NCI-H2196 (cell line): ENCODE data around the gene FAM89A.
"Not testable (repeated sequence)": the region's sequence is repeated elsewhere in the genome, so short reads cannot be mapped to it uniquely, and the experiment has no call there.

Experiments
- DNase-seq: peaks from one replicate; lab custom pipeline; 2025; ENCODE audit not compliant: unreplicated experiment; lab: John Stamatoyannopoulos, UW

The FAM89A gene

DNA sequence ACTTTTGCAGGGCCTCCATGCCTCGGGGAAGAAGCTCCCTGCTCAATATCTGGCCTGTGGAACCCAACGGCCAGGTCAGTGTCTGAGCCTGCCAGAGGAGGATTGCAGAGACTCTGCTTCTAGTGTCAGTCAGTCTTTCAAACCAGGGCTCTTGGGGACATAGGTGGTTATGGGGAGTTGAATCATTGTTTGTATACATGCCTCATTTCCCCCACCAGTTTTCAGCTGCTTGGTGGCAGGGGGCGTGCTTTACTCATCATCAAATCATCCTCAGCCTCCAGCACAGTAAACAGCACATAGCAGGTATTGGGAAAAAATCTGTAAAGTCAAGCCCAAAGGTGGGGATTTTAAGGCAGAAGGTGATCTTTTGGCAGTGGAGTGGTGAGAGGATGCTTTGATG is 17.4 kb upstream of the FAM89A start:
- DNase-seq, result no peak

DNA sequence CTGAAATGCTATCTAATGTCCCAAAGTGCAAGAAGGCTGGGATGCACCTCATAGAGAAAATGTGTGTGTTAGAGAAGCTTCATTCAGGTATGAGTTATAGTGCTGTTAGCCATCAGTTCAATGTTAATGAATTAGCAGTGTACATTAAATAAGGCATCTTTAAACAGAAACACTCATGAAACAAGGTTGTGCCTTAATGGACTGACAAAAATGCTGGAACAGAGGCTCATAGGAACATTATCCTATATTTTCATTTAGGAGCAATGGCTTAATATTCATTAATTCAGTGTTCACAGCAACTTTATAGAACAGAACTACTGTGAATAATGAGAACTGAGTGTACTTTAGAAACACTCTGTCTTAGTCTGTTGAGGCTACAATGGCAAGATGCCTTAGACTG is 15.2 kb upstream of the FAM89A start:
- DNase-seq, result no peak

DNA sequence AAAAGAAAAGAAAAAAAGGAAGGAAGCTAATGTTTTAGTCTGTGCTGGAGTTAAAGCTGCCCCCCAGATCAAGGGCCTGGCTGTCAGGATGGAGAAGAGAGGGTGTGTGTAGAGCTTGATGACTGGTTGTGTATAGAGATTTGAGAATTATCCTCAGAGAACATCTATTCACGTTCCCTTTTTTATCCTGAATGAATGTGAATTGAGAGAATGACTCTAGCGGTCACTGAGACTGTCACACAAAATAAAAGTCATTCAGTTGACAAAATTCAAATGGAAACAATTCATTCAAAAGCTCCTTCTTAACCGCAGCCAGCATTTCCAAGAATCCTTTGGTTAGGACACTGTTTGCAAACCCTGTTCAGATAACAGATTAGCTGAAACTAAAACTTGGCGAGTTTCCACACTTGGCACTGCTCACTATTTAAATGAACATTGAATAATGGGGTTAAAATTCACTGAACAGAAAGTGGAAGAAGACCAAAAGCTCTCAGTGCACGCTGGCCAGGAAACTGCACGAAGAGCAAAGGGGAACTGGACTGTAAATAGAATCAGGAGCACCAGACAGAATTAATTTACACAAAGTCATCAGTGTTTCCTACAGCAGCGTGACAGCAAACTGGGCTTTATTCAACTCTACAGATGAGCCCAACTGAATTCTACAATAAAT is 13.6 kb upstream of the FAM89A start:
- peak; percentile 87 for DNase-seq

DNA sequence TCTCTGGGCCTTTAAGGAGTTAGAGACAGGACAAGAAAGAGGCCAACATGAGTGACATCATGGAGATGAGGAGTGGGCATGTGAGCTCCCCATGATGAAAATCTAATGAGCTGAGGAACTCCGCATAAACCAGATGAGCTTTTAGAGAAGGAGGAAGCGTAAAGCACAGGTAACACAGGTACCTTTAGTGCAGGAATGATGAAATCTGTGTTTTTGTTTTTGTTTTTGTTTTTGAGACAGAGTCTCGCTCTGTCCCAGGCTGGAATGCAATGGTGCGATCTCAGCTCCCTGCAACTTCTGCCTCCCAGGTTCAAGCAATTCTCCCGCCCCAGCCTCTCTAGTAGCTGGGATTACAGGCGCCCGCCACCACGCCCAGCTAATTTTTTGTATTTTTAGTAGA is 12.7 kb upstream of the FAM89A start:
- DNase-seq, result no peak

DNA sequence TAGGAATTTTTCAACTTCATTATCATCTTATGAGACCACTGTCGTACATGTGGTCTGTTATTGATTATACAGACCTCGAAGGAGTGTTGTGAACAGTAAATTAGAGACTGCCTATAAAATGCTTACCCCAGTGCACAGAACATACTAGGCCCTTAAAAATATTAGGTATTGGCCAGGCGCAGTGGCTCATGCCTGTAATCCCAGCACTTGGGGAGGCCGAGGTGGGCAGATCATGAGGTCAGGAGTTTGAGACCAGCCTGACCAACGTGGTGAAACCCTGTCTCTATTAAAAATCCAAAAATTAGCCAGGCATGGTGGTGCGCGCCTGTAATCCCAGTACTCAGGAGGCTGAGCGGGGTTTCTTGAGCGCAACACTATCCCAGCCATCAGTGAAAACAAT is 10.9 kb upstream of the FAM89A start:
- not testable (repeated sequence) for DNase-seq

DNA sequence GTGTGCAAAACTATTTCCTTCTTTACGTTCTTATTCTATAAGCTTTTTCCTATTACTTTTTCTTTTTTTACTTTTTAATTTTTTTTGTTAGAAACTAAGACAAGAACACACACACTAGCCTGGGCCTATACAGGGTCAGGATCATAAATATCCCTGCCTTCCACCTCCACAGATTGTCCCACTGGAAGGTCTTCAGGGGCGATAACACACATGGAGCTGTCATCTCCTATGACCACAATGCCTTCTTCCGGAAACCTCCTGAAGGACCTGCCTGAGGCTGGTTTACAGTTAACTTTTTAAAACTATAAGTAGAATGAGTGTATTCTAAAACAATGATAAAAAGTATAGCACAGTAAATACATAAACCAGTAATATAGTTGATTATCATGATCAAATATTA is 10.3 kb upstream of the FAM89A start:
- DNase-seq, result no peak

DNA sequence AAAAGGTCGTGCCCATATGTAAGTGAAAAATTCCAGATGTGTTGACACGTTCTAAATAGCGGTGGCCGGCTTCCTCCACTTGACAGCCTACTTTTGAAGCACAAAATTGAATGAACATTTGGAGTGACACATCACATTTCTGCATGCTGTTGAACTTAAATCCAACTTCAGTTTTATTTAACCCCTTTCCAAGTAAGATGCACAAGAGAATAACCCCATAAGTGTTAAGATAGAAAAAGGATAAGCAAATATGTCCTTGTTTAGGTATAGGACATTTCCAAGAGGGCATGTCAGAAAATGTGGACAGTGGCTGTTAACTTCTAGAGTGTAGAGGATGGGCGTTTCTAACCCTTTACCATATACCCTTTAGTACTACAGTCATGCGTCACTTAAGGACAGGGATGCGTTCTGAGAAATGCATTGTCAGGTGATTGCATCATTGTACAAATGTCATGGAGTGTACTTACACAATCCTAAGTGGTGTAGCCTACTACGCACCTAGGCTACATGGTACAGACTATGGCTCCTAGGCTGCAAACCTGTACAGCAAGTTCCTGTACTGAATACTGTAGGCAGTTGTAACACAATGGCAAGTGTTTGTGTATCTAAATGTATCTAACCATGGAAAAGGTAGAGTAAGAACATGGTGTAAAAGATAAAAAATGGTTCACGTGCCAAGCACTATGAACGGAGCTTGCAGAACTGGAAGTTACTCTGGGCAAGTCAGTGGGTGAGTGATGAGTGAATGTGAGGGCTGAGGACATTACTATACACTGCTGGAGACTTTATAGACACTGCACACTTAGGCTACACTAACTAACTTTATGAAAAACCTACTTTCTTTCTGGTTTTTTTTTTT is 9.3 kb upstream of the FAM89A start:
- DNase-seq, result no peak

DNA sequence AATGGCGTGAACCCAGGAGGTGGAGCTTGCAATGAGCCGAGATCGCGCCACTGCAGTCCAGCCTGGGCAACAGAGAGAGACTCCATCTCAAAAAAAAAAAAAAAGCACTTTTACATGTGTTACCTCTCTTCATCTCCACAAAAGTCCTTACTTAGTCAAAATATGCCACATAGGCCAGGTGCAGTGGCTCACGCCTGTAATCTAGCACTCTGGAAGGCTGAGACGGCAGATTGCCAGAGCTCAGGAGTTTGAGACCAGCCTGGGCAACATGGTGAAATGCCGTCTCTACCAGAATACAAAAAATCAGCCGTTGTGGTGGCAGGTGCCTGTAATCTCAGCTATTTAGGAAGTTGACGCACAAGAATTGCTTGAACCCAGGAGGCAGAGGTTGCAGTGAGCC is 8.4 kb upstream of the FAM89A start:
- not testable (repeated sequence) for DNase-seq

DNA sequence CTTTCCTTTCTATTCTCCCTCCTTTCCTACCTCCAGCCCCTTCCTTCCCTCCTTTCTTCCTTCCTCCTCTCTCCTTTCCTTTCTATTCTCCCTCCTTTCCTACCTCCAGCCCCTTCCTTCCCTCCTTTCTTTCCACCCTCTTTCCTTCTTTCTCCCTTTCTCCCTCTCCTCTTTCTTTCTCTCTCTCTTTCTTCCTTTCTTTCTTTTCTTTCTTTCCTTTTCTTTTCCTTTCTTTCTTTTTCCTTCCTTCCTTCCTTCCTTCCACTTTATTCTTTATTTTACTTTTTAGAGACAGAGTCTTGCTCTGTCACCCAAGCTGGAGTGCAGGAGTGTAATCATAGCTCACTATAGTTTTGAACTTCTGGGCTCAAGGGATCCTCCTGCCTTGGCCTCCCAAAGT is 7.5 kb upstream of the FAM89A start:
- not testable (repeated sequence) for DNase-seq

DNA sequence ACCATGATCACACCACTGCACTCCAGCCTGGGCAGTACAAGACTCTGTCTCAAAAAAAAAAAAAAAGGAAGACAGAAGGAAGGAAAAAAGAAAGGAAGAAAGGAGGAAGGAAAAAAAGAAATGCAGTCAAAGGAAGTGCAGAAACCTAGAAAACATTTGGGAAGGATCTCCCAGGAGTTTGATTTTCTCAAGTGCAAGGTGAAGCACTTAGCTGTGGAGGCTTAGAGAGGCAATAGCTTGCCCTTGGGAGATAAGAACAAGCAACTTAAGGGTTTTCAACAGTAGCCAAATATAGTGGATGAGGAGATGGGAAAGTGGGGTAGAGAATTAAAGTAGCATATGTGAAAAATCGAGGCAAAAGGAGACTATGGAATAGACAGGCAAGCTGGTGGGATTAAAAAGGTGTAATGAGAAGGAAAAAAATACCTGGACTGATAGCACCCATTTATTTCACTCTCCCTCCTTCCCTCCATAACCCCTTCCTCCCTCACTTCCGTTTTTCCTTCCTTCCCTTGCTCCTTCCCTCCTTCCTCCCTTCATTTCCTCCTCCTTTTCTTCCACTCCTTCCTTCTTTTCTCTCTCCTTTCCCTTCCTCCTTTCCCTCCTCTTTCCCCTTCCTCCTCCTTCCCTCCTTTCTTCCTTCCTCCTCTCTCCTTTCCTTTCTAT is 6.8 kb upstream of the FAM89A start:
- no peak for DNase-seq

DNA sequence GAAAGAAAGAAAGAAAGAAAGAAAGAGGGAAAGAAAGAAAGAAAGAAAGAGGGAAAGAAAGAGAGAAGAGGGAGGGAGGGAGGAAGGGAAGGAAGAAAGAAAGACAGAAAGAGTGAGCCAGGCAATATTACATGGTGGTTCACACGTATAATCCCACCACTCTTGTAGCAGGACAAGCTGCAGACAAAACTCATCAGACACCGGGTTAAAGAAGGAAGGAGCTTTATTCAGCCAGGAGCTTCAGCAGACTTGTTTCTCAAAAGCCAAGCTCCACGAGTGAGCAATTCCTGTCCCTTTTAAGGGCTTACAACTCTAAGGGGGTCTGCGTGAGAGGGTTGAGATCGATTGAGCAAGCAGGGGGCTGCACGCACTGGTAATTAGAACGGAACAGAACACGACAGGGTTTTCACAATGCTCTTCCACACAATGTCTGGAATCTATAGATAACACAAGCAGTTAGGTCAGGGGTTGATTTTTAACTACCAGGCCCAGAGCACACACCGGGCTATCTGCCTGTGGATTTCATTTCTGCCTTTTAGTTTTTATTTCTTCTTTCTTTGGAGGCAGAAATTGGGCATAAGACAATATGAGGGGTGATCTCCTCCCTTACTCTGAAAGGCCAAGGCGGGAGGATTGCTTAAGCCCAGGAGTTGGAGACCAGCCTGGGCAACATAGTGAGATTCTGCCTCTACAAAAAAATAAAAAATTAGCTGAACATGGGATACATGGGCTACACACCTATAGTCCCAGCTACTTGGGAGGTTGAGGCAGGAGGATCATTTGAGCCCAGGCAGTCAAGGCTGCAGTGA is 6.1 kb upstream of the FAM89A start:
- not testable (repeated sequence) for DNase-seq

DNA sequence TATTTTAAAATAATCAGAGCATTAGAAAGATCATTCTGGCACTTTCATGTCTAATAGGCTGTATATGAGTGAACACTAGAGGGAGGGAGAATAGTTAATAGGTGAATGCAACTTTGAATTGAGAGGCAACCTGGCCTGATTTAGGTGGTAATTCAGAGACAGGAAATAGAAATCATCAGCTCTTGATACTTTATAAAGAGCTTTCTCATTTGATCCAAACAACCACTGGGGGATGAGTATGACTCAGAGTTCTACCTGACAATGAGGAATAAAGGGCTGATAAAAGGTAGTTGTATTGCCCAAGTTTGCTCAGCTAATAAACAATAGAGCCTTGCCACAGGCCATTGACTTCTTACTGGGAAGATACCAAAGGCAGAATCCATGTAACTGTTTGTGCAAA is 5.2 kb upstream of the FAM89A start:
- no peak for DNase-seq

DNA sequence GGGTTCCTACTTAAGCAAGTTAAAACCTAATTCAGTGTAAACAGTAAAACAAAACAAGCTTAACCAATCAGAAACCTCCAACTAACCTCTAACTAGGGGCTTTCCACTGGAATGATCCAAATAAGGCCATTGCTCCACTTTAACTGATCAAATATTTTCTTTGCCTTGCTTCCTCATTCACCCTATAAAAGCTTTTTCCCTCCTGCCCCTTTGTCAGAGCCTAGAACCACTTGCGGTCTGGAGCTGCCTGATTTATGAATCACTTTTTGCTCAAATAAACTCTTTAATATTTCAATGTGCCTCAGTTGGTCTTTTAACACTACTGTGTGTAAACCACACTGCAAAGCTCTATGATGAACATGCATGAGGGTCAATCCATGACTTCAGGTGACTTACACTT is 4.5 kb upstream of the FAM89A start:
- DNase-seq, result no peak

DNA sequence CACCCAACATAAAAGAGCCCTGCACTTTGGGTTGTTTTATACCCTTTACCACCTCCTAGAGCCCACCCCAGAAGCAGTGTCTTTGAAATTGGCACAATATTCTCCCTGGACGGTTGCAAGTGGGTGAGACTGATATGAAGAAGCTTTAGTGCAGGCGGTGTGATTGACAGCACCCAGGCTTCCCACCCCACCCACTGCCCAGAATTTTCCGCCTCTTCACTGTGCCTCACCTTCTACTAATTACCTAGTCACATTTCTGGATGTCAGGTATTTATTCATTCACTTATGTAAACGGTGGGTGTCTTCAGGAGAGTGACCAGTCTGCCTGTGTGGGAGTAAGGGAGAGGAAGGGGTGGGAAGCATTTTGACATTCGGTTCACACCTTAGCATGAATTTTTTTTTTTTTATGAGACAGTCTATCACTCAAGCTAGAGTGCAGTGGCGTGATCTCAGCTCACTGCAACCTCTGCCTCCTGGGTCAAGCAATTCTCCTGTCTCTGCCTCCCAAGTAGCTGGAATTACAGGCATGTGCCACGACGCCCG is 1.7 kb upstream of the FAM89A start:
- no peak for DNase-seq

DNA sequence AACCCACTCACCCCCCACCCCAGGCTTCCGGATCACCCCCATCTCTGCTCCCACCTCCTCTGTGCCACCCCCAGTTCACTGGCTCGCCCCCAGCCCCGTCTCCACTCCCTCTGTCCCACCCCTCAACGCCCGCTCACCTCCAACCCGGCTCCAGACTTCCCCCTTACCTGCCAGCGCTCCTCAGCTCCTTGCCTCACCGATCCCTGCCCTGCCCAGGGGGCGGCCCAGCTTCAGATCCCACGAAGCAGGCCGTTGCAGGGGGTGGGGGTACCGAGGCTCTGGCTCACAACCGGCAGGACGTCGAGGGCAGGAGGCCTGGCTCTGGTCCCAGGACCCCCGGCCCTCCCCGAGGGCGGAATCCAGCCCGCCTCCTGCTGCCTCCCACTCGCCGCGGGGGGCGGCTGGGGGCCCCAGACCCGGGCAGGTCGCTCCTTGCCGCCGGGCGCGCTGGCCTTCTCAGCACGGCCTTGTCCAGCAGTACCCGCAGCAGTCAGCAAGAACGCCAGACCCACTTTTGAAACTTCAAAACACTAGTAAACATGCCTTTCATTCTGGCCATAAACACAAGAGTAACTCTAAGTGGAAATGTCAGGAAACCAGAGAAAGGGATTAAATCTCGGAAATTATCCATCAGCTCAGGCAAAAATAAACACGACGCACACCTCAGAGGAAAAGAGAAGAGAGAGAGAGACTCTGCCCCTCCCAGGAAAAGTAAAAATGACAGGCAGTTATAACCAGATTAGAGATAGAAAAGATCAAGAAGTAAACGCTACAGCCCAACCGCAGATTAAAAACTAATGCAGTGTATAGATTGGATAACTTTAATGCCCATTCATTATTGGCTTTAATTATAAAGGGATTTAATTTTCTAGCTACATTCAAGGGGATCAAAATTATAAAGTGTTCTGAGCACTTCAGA is 1.0 kb upstream of the FAM89A start:
- no peak for DNase-seq

DNA sequence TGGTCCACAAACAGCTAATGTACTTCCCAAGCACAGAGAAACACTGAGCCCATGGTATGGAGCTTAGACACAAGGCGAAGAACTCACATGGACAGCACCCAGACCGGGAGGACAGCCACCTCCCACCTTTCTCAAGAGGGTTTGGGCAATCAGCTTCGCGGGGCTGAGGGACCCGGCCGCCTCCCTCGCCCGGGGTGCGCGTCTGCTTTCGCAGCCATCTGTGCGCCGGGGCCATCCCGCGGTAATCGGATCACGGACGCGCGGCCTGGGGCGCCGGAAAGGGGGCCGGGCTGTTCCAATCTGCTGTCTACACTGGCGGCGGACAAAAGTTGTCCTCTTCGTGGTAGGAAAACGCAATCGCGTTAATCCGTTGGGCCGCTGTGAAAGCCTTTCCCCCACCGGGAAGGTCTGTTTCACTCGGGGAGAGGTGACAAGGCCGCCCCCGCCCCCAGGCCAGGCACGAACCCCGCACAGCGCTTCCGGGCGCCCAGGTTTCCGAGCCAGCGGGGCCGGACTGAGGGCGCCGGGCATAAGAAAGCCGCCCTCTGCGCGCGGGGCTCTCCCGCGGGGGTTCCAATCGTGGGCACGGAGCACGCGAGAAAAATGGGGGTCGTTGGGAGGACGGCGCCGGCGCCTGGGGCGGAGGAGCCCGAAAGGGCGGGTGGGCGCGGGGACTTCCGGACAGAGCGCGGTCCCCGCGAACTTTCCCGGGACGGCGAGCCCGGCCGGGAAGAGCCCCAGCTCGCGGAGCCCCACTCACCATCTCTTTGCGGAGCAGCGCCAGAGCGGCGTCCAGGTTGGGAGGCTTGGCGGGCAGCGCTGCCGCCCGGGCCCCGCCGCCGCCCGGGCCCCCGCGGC is 664 bp downstream of the FAM89A start:
- peak; percentile 54 for DNase-seq

DNA sequence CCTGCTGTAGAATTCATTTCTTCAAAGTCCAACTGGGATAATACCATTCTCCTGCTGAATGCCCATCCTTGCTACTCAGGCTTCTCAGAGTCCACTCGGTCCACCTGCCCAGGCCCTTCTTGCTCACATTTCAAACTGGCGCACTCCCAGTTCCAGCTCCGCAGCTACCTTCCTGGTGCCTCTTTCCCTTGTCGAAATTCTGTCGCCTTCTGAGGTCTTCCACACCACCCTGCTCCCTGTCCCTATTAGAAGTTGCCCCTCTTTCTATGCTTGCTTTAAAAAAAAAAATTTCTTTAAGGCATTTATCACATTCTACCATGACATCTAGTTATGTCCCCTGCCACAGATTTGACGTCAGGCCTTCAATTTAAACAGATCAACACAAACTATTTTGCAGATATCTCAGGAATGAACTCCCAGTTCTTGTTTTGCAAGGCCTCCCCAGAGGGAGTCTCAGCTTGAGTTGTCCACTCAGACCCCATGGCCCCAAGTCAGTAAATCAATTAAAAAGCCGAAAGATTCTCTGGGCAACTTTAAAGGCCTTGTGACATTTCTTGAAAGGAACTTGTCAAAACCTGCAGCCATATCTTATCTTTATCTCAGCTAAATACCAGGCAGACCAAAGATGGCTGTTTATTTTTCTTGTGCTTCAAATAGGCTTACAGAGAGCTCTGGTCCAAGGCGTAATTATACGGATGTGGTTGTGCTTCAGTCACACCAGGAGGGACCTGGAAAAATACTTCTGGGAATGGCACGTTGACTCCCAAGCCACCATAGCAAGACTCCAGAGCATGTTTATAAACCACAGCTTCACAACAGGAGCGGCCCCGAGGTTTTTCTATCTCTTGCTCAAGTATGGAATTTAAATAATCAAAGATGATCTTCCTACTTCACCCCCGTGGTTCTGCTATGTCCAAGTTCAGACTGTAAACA is 2.2 kb downstream of the FAM89A start:
- no peak for DNase-seq

DNA sequence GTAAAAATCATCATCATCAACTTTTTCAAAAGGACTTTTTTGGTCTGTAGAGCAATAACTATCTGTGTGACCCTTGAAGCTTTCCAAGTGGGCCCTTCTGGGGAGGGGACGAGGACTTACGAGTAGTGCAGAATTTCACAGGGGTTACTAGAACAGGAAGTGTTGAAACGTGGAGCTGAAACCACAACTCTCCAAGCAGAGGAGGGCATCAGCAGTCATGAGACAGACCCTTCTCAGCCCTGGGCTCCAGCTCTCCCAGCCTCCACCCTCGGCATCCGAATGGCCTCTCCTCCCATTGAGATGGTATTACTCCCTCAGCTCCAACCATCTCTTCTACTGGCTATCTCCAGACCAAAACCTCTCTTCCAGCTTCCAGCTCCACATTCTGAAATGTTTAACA is 3.6 kb downstream of the FAM89A start:
- no peak for DNase-seq
